HFF-Myc (cell line): Measurements from ENCODE around the gene SMARCA2.

Source experiments
- DNase-seq: peaks from one replicate; pipeline ENCODE4 v3.0.0-alpha.2; 2011; ENCODE audit warnings: low read depth; ENCODE audit errors: extremely low read depth
- H3K4me3 ChIP-seq: replicated peaks from 2 replicates; pipeline ENCODE4 v1.5.1; 2011; ENCODE audit warnings: low read depth, mild to moderate bottlenecking, control low read depth, low read length
- CTCF ChIP-seq: IDR thresholded peaks from 2 replicates; pipeline ENCODE4 v1.5.1; 2012; ENCODE audit warnings: mild to moderate bottlenecking, low read depth, low read length, control low read depth; ENCODE audit errors: missing control alignments

SMARCA2 gene

DNA sequence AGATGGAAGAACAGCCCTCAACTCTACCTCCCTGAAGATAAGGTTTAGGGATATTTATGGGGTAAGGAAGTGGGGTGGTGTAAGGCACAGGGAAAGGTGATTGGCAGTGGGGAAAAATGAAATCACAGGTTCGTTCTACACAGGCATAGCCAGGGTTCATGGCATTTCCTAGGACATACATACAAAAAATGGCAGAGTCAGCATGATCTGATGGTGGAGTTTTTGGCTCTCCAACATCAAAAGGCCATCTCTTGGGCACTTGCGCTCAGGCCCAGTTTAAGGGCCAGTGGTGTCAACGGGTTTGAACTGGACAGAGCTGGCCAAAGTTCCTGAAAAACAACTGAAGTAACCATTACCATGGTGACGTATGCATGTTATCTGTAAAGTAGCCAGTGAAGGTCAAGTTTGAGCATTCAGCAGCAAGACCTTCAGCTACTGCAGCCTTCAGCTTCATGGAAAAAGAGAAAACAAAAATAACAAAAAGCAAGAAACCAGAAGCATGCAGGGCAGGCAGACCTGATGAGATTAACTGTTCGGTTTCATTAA lies 92.8 kb downstream of the SMARCA2 start:
- no peak for TF ChIP-seq CTCF
- DNase-seq = no peak
- no peak overlapping the region for H3K4me3 ChIP-seq

GRCh38 chr9:2109069-2109650 lies 94.0 kb downstream of the SMARCA2 start:
- DNase-seq = no peak
- TF ChIP-seq CTCF = no peak
- no peak overlapping the region for H3K4me3 ChIP-seq

DNA sequence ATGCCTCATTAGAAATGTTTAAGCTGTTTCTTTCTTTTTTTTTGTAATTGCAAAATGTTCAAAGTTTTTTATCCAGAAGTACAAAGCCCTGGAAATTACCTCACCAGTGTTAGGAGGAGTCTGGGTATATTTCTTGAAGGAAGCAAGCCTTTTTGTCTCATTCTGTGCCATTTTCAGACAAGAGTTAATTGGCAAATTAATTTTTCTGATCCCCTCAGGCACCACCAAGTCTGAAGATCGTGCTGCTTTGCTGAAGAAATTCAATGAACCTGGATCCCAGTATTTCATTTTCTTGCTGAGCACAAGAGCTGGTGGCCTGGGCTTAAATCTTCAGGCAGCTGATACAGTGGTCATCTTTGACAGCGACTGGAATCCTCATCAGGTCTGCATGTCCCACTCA lies 94.9 kb downstream of the SMARCA2 start:
- no peak for TF ChIP-seq CTCF
- no peak overlapping the region for H3K4me3 ChIP-seq
- no peak for DNase-seq

DNA sequence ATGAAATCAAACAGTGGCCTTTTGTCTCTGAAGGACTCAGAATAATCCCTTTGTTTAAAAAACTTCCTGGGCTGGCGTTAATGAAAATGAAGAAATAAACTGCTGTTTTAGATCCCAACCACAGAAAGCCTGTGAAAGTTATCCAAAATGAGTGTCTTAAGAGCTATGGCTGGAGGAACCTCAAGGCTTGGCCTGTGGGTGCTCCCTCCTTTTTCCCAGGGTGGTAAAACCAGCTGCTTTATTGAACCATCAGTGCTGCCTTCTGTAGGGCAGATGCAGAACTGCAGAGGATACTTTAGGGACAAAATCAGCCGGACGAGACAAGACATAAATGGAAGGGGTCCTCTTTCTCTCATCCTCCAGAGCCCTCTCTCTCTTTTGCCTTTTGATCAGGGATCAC lies 100.9 kb downstream of the SMARCA2 start:
- DNase-seq = no peak
- peak; percentile 57 for TF ChIP-seq CTCF

DNA sequence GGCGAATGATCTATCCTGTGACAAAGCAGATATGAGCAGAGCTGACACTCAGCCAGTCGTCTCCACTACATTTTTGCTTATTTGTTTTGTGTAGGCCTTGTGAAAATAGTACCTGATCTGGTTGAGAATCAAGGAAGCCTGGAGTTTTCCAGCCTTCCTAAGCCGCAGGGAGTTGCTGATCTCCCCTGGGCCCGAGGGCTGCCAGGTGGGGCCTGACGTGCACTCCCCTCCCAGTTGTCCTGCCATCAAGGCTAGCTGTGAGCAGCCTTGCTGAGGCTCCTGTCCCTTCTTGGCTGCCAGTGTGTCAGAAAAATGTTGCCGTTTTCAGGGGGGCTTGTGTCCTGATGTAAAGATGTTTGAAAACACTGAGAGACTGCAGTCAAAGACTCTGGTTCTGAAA lies 102.4 kb downstream of the SMARCA2 start:
- no peak for DNase-seq
- TF ChIP-seq CTCF = no peak
- no peak overlapping the region for H3K4me3 ChIP-seq

More for the DNA sequence above, 100.9 kb downstream of the SMARCA2 start:
- H3K4me3 ChIP-seq = no peak overlapping the region

DNA sequence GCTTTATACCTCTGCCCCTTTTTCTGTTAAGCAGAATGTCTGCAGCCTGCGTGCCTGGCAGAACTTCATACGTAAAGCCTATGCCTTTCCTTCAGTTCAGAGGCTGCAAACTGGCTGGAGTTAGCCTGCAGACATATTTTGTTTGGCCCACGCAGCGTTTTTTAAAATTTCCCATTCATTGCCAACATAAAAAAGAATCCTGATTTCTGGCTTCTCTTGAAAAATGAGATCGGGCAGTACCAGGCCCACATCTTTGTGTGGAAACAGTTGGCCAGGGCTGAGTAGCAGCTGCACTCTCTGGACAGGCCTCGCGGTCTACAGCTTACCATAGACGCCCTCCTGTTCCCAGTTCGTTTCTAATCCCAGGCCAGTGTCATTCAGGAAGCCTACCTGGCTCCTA lies 104.4 kb downstream of the SMARCA2 start:
- TF ChIP-seq CTCF = no peak
- H3K4me3 ChIP-seq = no peak overlapping the region
- no peak for DNase-seq
